H1 (cell line): Measurements from ENCODE around the gene ABHD10. TPM values are rescaled to one million over a fixed set of nuclear protein-coding genes. Genes with fewer than 3 reads are reported as not detected.

Source experiments
- CTCF ChIA-PET: fragments of 300-600 bp; sonication (Branson Sonifier 250); formaldehyde crosslinking; loops from one replicate; lab custom pipeline; 2021; ENCODE audit not compliant: partially characterized antibody; lab: Charles Lee
- POLR2A ChIA-PET: fragments of 300-600 bp; sonication (Branson Sonifier 250); formaldehyde crosslinking; loops from one replicate; lab custom pipeline; 2021; ENCODE audit warnings: inconsistent platforms; ENCODE audit not compliant: partially characterized antibody; lab: Charles Lee
- DNase-seq, 2 experiments: peaks; one replicate each; pipeline versions ENCODE4 v3.0.0 to v3.0.0-alpha.2; 2010 to 2022; ENCODE audit warnings: low spot score in 2 of 2, low read depth in 1 of 2, mixed read lengths in 1 of 2
- FAIRE-seq: peaks from 2 replicates; lab custom pipeline; 2011; peaks lifted over from hg19 to GRCh38; lab: Jason Lieb, UNC
- H2AFZ ChIP-seq: 2 replicates; pipeline ENCODE4 v1.8.1; 2012; ENCODE audit warnings: low read length, inconsistent platforms
- H2AK5ac ChIP-seq: 2 replicates; pipeline ENCODE4 v1.6.1; 2013; ENCODE audit warnings: low read depth, low read length
- H2BK120ac ChIP-seq: replicated peaks from 2 replicates; pipeline ENCODE3; 2013; ENCODE audit warnings: low read depth, low read length, inconsistent platforms
- H2BK12ac ChIP-seq: 2 replicates; pipeline ENCODE4 v1.6.1; 2013; ENCODE audit warnings: low read depth, low read length
- H2BK15ac ChIP-seq: 2 replicates; pipeline ENCODE4 v1.6.1; 2013; ENCODE audit warnings: low read length
- H2BK20ac ChIP-seq: 2 replicates; pipeline ENCODE4 v1.6.1; 2013; ENCODE audit warnings: low read length
- H2BK5ac ChIP-seq: 2 replicates; pipeline ENCODE4 v1.6.1; 2013; ENCODE audit warnings: low read depth, low read length
- H3K14ac ChIP-seq: 2 replicates; pipeline ENCODE4 v1.6.1; 2013; ENCODE audit warnings: inconsistent platforms; ENCODE audit not compliant: insufficient read length
- H3K18ac ChIP-seq: 2 replicates; pipeline ENCODE4 v1.6.1; 2013; ENCODE audit warnings: low read length; ENCODE audit errors: extremely low read depth
- H3K23ac ChIP-seq: 2 replicates; pipeline ENCODE4 v1.6.1; 2013; ENCODE audit warnings: inconsistent platforms; ENCODE audit not compliant: insufficient read length
- H3K23me2 ChIP-seq: 2 replicates; pipeline ENCODE4 v1.6.1; 2013; ENCODE audit warnings: low read depth, low read length
- H3K27ac ChIP-seq: 2 replicates; pipeline ENCODE4 v1.6.1; 2011; ENCODE audit warnings: low read depth, low read length, inconsistent platforms
- H3K27me3 ChIP-seq, 4 experiments: replicated peaks in 1 of 4; 1 replicate in 1 of 4; 2 replicates in 3 of 4; pipeline versions ENCODE4 v1.6.1 to v1.8.1; 2011 to 2013; ENCODE audit warnings: low read length in 3 of 4, mild to moderate bottlenecking in 3 of 4, inconsistent platforms in 2 of 4, mixed read lengths in 2 of 4, moderate library complexity in 1 of 4; ENCODE audit not compliant: control insufficient read depth in 3 of 4, insufficient read depth in 3 of 4; ENCODE audit errors: extremely low read depth in 1 of 4
- H3K36me3 ChIP-seq, 4 experiments: 2 replicates each; pipeline versions ENCODE4 v1.6.1 to v1.8.1; 2011 to 2013; ENCODE audit warnings: mild to moderate bottlenecking in 4 of 4, low read length in 3 of 4, moderate library complexity in 2 of 4, control low read depth in 1 of 4, inconsistent platforms in 1 of 4; ENCODE audit not compliant: insufficient read depth in 4 of 4, control insufficient read depth in 2 of 4
- H3K4ac ChIP-seq: replicated peaks from 2 replicates; pipeline ENCODE3; 2013; ENCODE audit warnings: low read length, low read depth, mixed read lengths, inconsistent platforms; ENCODE audit not compliant: insufficient read length
- H3K4me1 ChIP-seq, 4 experiments: replicated peaks in 1 of 4; 1 replicate in 1 of 4; 2 replicates in 3 of 4; pipeline versions ENCODE4 v1.6.1 to v1.8.1; 2011 to 2013; ENCODE audit warnings: low read length in 3 of 4, inconsistent platforms in 2 of 4, mixed read lengths in 1 of 4; ENCODE audit not compliant: insufficient read depth in 4 of 4, control insufficient read depth in 3 of 4
- H3K4me2 ChIP-seq, 2 experiments: 2 replicates each; pipeline versions ENCODE4 v1.6.1 to v1.8.1; 2011 to 2013; ENCODE audit warnings: low read depth in 2 of 2, low read length in 2 of 2, control low read depth in 1 of 2, inconsistent platforms in 1 of 2, mild to moderate bottlenecking in 1 of 2; ENCODE audit not compliant: insufficient read depth in 1 of 2
- H3K4me3 ChIP-seq, 4 experiments: fragments of 200-600, 300-600 bp in 1 of 4; sonication (generic), shearing (Covaris generic), sonication (Bioruptor Twin) in 1 of 4; 2 replicates each; pipeline versions ENCODE4 v1.5.1 to v1.8.1; 2011 to 2016; ENCODE audit warnings: low read length in 4 of 4, low read depth in 3 of 4, control low read depth in 2 of 4, inconsistent platforms in 2 of 4, mild to moderate bottlenecking in 2 of 4, mixed read lengths in 1 of 4, moderate library complexity in 1 of 4; ENCODE audit not compliant: insufficient read depth in 2 of 4; ENCODE audit errors: extremely low read depth in 1 of 4
- H3K56ac ChIP-seq: replicated peaks from 2 replicates; pipeline ENCODE3; 2013; ENCODE audit warnings: low read depth, mild to moderate bottlenecking, mixed read lengths, low read length, inconsistent platforms; ENCODE audit not compliant: insufficient read length
- H3K79me1 ChIP-seq: 2 replicates; pipeline ENCODE4 v1.6.1; 2013; ENCODE audit warnings: low read depth, low read length, control low read depth
- H3K79me2 ChIP-seq, 2 experiments: 2 replicates each; pipeline versions ENCODE4 v1.6.1 to v1.8.1; 2012 to 2013; ENCODE audit warnings: low read length in 2 of 2, mild to moderate bottlenecking in 2 of 2, inconsistent platforms in 1 of 2; ENCODE audit not compliant: insufficient read depth in 2 of 2, control insufficient read depth in 1 of 2
- H3K9ac ChIP-seq, 4 experiments: replicated peaks in 1 of 4; 1 replicate in 1 of 4; 2 replicates in 3 of 4; pipeline versions ENCODE4 v1.6.1 to v1.8.1; 2011 to 2013; ENCODE audit warnings: low read depth in 3 of 4, low read length in 3 of 4, control low read depth in 2 of 4, mild to moderate bottlenecking in 2 of 4, moderate library complexity in 2 of 4, inconsistent platforms in 1 of 4; ENCODE audit errors: extremely low read depth in 1 of 4
- H3K9me3 ChIP-seq, 2 experiments: 2 replicates each; pipeline versions ENCODE4 v1.6.1 to v1.8.1; 2012 to 2013; ENCODE audit warnings: mild to moderate bottlenecking in 2 of 2, moderate library complexity in 2 of 2, control low read depth in 1 of 2, inconsistent platforms in 1 of 2, low read depth in 1 of 2, low read length in 1 of 2, mixed read lengths in 1 of 2; ENCODE audit not compliant: insufficient read depth in 2 of 2
- H4K20me1 ChIP-seq, 2 experiments: replicated peaks in 1 of 2; 2 replicates each; pipeline versions ENCODE3 to v1.8.1; 2011 to 2013; ENCODE audit warnings: inconsistent platforms in 2 of 2, low read length in 2 of 2, mild to moderate bottlenecking in 1 of 2; ENCODE audit not compliant: insufficient read depth in 2 of 2, control insufficient read depth in 1 of 2
- H4K5ac ChIP-seq: 2 replicates; pipeline ENCODE4 v1.6.1; 2013; ENCODE audit warnings: low read length, low read depth, mixed read lengths, inconsistent platforms; ENCODE audit not compliant: insufficient read length
- H4K8ac ChIP-seq: 2 replicates; pipeline ENCODE4 v1.8.0; 2013; ENCODE audit warnings: mild to moderate bottlenecking, moderate library complexity, low read length, inconsistent platforms; ENCODE audit not compliant: insufficient read depth; ENCODE audit errors: extremely low read depth
- H4K91ac ChIP-seq: replicated peaks from 2 replicates; pipeline ENCODE3; 2013; ENCODE audit warnings: low read length, mixed read lengths, inconsistent platforms; ENCODE audit not compliant: insufficient read length
- BACH1 ChIP-seq: IDR thresholded peaks from 2 replicates; pipeline ENCODE4 v1.6.1; 2012; ENCODE audit warnings: low read length, improper control_type of control experiment
- CBX5 ChIP-seq: fragments of 300-800, 300-1000 bp; sonication (generic); IDR thresholded peaks from 2 replicates; pipeline ENCODE4 v1.7.1; 2016; ENCODE audit warnings: antibody characterized with exemption, low read length, low read depth
- CEBPB ChIP-seq: IDR thresholded peaks from 2 replicates; pipeline ENCODE4 v1.6.1; 2012; ENCODE audit warnings: low read depth, low read length
- CHD1 ChIP-seq: IDR thresholded peaks from 2 replicates; pipeline ENCODE4 v1.6.1; 2012; ENCODE audit warnings: low read depth, low read length, improper control_type of control experiment
- CTBP2 ChIP-seq: IDR thresholded peaks from 2 replicates; pipeline ENCODE4 v1.7.0; 2011; ENCODE audit warnings: borderline replicate concordance, mild to moderate bottlenecking, moderate library complexity, mixed read lengths, low read length; ENCODE audit not compliant: insufficient read depth, insufficient read length
- EZH2 ChIP-seq: fragments of 200-600 bp; sonication (generic); IDR thresholded peaks from 2 replicates; pipeline ENCODE4 v1.7.1; 2012; ENCODE audit warnings: low read depth, mild to moderate bottlenecking, moderate library complexity, low read length, inconsistent platforms; ENCODE audit not compliant: severe bottlenecking
- GABPA ChIP-seq: IDR thresholded peaks from 2 replicates; pipeline ENCODE4 v1.6.1; 2011; ENCODE audit warnings: mild to moderate bottlenecking, low read length, moderate library complexity, borderline replicate concordance; ENCODE audit not compliant: insufficient read depth
- GTF2F1 ChIP-seq: IDR thresholded peaks from 2 replicates; pipeline ENCODE4 v1.6.1; 2012; ENCODE audit warnings: low read depth, low read length, improper control_type of control experiment, borderline replicate concordance
- SAP30 ChIP-seq: fragments of 300-600 bp; sonication (generic); IDR thresholded peaks from 2 replicates; pipeline ENCODE4 v1.7.1; 2012; ENCODE audit warnings: low read length, moderate library complexity, mild to moderate bottlenecking, inconsistent platforms; ENCODE audit not compliant: insufficient read depth, insufficient replicate concordance
- SRF ChIP-seq: IDR thresholded peaks from 2 replicates; pipeline ENCODE4 v1.6.1; 2011; ENCODE audit warnings: mild to moderate bottlenecking, low read depth, low read length, moderate library complexity
- TCF12 ChIP-seq: IDR thresholded peaks from 2 replicates; pipeline ENCODE4 v1.6.1; 2011; ENCODE audit warnings: low read depth, mild to moderate bottlenecking, low read length
- WGBS, 2 experiments: shearing (Covaris generic) in 1 of 2; methylation state at CpG; one replicate each; pipeline versions ENCODE4 v1.1.6 to v1.1.7; 2013 to 2015; ENCODE audit warnings: low lambda C conversion rate in 2 of 2, mixed read lengths in 2 of 2, inconsistent platforms in 1 of 2, low coverage in 1 of 2, missing lambda C conversion rate in 1 of 2; ENCODE audit not compliant: insufficient replicate concordance in 2 of 2, insufficient coverage in 1 of 2, insufficient read length in 1 of 2; ENCODE audit errors: extremely low coverage in 1 of 2, missing lambda C conversion rate in 1 of 2; 5-methylcytosine and 5-hydroxymethylcytosine counted together
- polyA plus RNA-seq, 7 experiments: library from polyadenylated mRNA; depleted of rRNA in 3 of 7; stranded (reverse) in 5 of 7; unstranded in 2 of 7; fragments of >200 nt in 5 of 7; fragments of 200-250 nt in 2 of 7; gene quantifications; 1 replicate in 5 of 7; 2 replicates in 1 of 7; 4 replicates in 1 of 7; pipeline versions ENCODE4 v1.2.1 to v1.2.3, GENCODE V29; 2011 to 2013; ENCODE audit warnings: missing spikeins in 2 of 7, mixed read lengths in 2 of 7
- total RNA-seq: library from RNA; stranded (reverse); fragmentation: NEBNext Ultra II Directional; extraction: Animal tissue kit (Norgen Biotek cat#: 25700); gene quantifications from 2 replicates; pipeline ENCODE4 v1.2.1, GENCODE V29; 2021
- TF ChIP-seq, protein P1 (sequence below): IDR thresholded peaks from 2 replicates; pipeline ENCODE4 v1.6.1; 2011; ENCODE audit warnings: low read depth, mild to moderate bottlenecking, low read length; ENCODE audit not compliant: insufficient read depth
- TF ChIP-seq, protein P2 (sequence below): IDR thresholded peaks from 2 replicates; pipeline ENCODE4 v1.6.1; 2012; ENCODE audit warnings: inconsistent platforms

Gene ABHD10
- total and polyA plus RNA-seq, 2 of the 8 experiments (the other 6 are each of a cell fraction or from before 2014, with no cell fraction given) = 10.9 to 24.6 TPM

GRCh38 chr3:112013784-112014143 lies 34.9 kb downstream of the ABHD10 start:
- Histone ChIP-seq H3K4me2 (no peak overlapping the region), H3K79me2 (no peaks in the 10 kb centered on the region), H3K79me1 (no peaks in the 10 kb centered on the region), H4K5ac (no peak overlapping the region), H2BK15ac (no peak overlapping the region), H3K9ac (no peak overlapping the region), H2BK20ac (no peak overlapping the region), H3K4me1 (no peaks in the 10 kb centered on the region), H3K14ac (no peak overlapping the region), H3K4ac (no peak overlapping the region), H3K27me3 (no peaks in the 10 kb centered on the region), H3K36me3 (no peaks in the 10 kb centered on the region), H4K91ac (no peak overlapping the region), H3K23ac (no peak overlapping the region), H4K8ac (no peak overlapping the region), H3K56ac (no peak overlapping the region), H2BK5ac (no peak overlapping the region), H2BK12ac (no peak overlapping the region), H3K18ac (no peak overlapping the region), H2BK120ac (no peak overlapping the region), H3K9me3 (no peaks in the 10 kb centered on the region), H2AK5ac (no peak overlapping the region), H4K20me1 (no peaks in the 10 kb centered on the region), H3K27ac (no peak overlapping the region), H2AFZ (no peak overlapping the region), H3K4me3 (no peak overlapping the region), H3K23me2 (no peaks in the 10 kb centered on the region; the same call in 1 of the 2 replicates)
- no peak for DNase-seq
- 77% methylated on average over 5 of the region's 5 CpGs; no CpG with 5 or more reads in 1 of the 2 experiments for WGBS, 2 experiments
- ChIA-PET POLR2A (interaction anchor here (0.7 to 2.2 kb wide), 4 partner anchors 10 to 35 kb away, joined by 3 to 22 read pairs (median 6); partner anchors contain the start of genes ABHD10 and TAGLN3), CTCF (interaction anchor here (0.6 to 12.0 kb wide), 50 partner anchors 8 to 698 kb away, joined by 3 to 384 read pairs (median 5); partner anchors contain the start of genes ABHD10, TAGLN3 and TMPRSS7)
- no peak for FAIRE-seq
- TF ChIP-seq GTF2F1 = no peak
- TF ChIP-seq CHD1 = no peak
- TF ChIP-seq TCF12 = no peak
- no peak for TF ChIP-seq BACH1
- TF ChIP-seq SRF = no peak
- no peak for TF ChIP-seq CEBPB
- no peak for TF ChIP-seq SAP30
- TF ChIP-seq, protein P1, sequence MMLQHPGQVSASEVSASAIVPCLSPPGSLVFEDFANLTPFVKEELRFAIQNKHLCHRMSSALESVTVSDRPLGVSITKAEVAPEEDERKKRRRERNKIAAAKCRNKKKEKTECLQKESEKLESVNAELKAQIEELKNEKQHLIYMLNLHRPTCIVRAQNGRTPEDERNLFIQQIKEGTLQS = no peak
- TF ChIP-seq GABPA = no peak
- no peak for TF ChIP-seq EZH2
- TF ChIP-seq, protein P2, sequence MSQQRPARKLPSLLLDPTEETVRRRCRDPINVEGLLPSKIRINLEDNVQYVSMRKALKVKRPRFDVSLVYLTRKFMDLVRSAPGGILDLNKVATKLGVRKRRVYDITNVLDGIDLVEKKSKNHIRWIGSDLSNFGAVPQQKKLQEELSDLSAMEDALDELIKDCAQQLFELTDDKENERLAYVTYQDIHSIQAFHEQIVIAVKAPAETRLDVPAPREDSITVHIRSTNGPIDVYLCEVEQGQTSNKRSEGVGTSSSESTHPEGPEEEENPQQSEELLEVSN = no peak
- no peak for TF ChIP-seq CBX5
- no peak for TF ChIP-seq CTBP2
